Measurements from ENCODE around the gene SERPINB5.
"Not testable (repeated sequence)": the region's sequence is repeated elsewhere in the genome, so short reads cannot be mapped to it uniquely, and the experiment has no call there.

SERPINB5 gene

DNA sequence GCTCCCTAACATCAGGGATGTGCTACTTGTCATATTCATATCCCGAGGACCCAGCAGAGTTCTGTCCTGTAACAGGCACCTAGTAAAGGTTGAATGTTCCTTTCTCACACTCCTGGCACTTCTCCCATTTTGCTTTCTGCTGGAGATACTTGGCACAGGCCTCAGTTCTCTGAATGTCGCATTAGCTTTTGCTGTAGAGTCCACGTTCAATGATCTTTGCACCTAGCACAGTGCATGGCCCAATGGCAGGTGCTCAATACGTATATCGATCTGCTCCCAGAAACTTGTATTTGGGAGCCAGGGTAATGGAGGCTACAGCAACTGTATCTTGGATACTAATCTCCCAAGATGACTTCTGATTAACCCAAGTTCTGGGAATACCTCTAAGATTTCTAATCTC, 29.7 kb upstream of the SERPINB5 start:
- no peak for DNase-seq (ENCODE audit: low read depth)
- no peak overlapping the region for H3K4me3 ChIP-seq (ENCODE audit: low read depth, low read length)
- TF ChIP-seq, protein P1, sequence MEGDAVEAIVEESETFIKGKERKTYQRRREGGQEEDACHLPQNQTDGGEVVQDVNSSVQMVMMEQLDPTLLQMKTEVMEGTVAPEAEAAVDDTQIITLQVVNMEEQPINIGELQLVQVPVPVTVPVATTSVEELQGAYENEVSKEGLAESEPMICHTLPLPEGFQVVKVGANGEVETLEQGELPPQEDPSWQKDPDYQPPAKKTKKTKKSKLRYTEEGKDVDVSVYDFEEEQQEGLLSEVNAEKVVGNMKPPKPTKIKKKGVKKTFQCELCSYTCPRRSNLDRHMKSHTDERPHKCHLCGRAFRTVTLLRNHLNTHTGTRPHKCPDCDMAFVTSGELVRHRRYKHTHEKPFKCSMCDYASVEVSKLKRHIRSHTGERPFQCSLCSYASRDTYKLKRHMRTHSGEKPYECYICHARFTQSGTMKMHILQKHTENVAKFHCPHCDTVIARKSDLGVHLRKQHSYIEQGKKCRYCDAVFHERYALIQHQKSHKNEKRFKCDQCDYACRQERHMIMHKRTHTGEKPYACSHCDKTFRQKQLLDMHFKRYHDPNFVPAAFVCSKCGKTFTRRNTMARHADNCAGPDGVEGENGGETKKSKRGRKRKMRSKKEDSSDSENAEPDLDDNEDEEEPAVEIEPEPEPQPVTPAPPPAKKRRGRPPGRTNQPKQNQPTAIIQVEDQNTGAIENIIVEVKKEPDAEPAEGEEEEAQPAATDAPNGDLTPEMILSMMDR (IDR thresholded peaks at IDR 0.05; ENCODE audit: low read depth, low read length, missing control alignments) = no peak

DNA sequence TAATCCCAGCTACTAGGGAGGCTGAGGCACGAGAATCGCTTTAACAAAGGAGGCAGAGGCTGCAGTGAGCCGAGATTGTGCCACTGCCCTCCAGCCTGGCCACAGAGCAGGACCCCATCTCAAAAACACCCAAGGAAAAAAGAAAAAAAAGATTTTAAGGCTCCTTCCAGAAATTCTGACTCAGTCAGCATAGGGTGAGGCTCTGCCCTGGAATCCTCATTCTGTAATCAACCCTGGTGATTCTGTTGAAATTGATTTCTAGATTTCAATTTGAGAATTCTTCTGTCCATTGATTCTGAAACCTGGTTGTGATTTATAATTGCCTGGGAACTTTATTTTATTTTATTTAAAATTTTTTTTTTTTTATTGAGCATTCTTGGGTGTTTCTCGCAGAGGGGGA, 27.3 kb upstream of the SERPINB5 start:
- TF ChIP-seq, protein P1 (IDR thresholded peaks at IDR 0.05; ENCODE audit: low read depth, low read length, missing control alignments) = no peak
- no peak for DNase-seq (ENCODE audit: low read depth)
- no peak overlapping the region for H3K4me3 ChIP-seq (ENCODE audit: low read depth, low read length)

DNA sequence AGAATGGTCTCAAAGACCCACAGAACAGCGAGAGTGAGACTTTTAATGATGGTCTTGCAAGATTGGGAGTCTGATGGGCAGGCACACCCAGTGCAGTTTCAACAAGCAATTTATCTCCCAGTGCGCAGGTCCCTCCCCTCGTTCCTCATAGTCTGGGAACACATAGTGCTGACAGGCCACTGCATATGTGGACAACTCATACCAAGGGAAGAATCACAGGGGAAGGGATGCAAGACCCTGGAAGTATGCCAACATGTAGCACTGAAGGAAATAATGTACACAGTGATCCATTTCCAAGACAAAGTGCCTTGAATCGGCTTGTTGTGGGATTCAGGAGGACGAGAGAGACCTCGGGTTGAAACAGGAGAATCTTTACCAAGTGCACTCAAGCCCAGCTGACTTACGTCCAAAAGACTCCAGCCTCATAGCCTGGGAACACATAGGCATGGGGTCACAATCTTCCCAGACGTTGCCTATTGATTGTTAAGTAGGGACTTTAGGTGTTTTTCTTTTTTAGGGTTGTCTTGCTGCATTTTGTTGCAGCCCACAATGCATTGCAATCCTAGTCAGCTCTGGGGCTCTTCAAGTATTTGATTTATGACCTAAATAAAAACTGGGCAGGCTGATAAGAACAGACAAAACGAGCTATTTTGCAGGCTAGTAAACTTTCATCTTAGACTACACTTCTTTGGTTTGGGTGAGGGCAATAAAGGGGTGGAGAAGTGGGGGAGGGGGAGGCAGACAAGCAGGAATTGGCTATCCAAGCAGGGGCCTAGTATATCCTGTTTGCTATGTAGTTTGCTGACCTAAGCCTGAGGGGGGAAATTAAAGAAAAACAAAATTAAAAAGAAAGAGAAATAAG, 24.7 kb upstream of the SERPINB5 start:
- no peak overlapping the region for H3K4me3 ChIP-seq (ENCODE audit: low read depth, low read length)
- TF ChIP-seq, protein P1 (IDR thresholded peaks at IDR 0.05; ENCODE audit: low read depth, low read length, missing control alignments) = no peak
- no peak for DNase-seq (ENCODE audit: low read depth)

DNA sequence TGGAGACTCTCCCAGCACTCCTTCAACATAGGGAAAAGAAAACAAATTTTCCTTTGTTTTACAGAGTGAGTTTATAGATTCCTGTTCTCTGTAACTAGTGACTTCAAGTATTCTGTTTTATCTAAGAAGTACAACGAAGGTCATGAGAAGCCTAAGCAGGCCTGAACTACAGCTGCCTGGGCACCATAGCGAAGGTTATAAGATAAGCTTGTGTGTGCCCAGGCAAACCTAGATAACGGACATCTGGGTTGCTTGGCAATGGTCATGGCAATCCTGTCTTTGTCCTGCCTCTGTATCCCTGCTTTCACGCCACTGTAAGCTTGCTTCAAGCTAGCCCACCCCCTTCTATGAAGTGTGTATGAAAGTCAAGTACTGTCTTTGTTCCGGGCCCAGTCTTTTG, 24.0 kb upstream of the SERPINB5 start:
- DNase-seq (ENCODE audit: low read depth); H3K4me3 ChIP-seq (ENCODE audit: low read depth, low read length): not testable (repeated sequence)

DNA sequence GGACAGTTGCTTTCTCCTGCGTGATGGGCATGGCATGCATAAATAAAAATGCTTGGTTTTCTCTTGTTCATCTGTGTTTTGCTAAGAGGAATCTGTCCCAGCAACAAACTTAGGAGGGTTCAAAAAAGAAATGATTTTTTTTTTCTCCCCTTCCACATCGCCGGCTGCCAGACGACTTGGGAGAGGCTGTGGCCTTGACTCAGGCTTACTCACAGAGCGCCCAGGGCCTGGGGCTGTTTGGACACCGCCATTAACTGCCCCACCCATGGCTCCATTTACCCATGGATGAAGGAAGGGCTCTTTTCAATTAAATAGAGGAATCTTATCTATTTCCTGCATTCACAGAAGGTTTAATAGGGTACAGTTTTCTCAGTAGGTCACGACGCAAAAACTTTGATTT, 22.3 kb upstream of the SERPINB5 start:
- no peak for DNase-seq (ENCODE audit: low read depth)
- TF ChIP-seq, protein P1 (IDR thresholded peaks at IDR 0.05; ENCODE audit: low read depth, low read length, missing control alignments) = no peak
- no peak overlapping the region for H3K4me3 ChIP-seq (ENCODE audit: low read depth, low read length)

DNA sequence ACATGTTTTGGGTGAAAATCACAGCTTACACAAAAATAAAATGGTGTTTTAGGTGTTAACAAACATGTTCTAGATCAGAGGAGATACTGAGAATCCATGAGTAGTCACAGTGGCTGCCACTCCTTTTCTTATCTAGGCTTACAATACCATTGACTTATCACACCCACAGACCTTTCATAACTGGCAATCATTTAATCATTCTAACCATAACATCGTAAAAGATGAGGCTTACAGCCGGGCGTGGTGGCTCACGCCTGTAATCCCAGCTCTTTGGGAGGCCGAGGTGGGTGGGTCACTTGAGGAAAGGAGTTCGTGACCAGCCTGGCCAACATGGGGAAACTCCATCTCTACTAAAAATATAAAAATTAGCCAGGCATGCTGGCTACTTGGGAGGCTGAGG, 18.8 kb upstream of the SERPINB5 start:
- no peak overlapping the region for H3K4me3 ChIP-seq (ENCODE audit: low read depth, low read length)
- DNase-seq (ENCODE audit: low read depth) = no peak
- TF ChIP-seq, protein P1 (IDR thresholded peaks at IDR 0.05; ENCODE audit: low read depth, low read length, missing control alignments) = no peak

GRCh38 chr18:63460414-63460813, 16.3 kb upstream of the SERPINB5 start:
- H3K4me3 ChIP-seq (ENCODE audit: low read depth, low read length) = no peak overlapping the region
- no peak for DNase-seq (ENCODE audit: low read depth)
- TF ChIP-seq, protein P1 (IDR thresholded peaks at IDR 0.05; ENCODE audit: low read depth, low read length, missing control alignments) = no peak

All from GM12864 (cell line).